GM12878 (cell line): Measurements from ENCODE around the gene COPE. TPM values are rescaled to one million over a fixed set of nuclear protein-coding genes. Genes with fewer than 3 reads are reported as not detected.

ENCODE experiments used
- ATAC-seq: fragments of 200-7000 bp; cut with Tn5 transposase; 3 replicates; pipeline ENCODE4 v1.9.1; 2020; ENCODE audit warnings: mild to moderate bottlenecking, moderate library complexity
- BruUV-seq: library from RNA; stranded (reverse); fragments of 400-500 nt; replicated peaks from 2 replicates; lab custom pipeline; 2021; lab: Mats Ljungman, UMichigan
- CTCF ChIA-PET: fragments of 300-600 bp; sonication (Branson Sonifier 250); formaldehyde crosslinking; extraction: SDS; loops from one replicate; lab custom pipeline; 2021; ENCODE audit warnings: inconsistent platforms; lab: Yijun Ruan, JAX
- POLR2A ChIA-PET: fragments of 350-600 bp; formaldehyde crosslinking; extraction: SDS; loops from one replicate; lab custom pipeline; 2021; ENCODE audit warnings: inconsistent platforms; lab: Charles Lee
- RAD21 ChIA-PET: fragments of 300-600 bp; sonication (Branson Sonifier 250); formaldehyde crosslinking; loops from one replicate; lab custom pipeline; 2023; ENCODE audit warnings: antibody characterized with exemption; ENCODE audit not compliant: unreplicated experiment; lab: Charles Lee
- SMC1A ChIA-PET: fragments of 300-600 bp; sonication (Branson Sonifier 250); formaldehyde crosslinking; loops from one replicate; lab custom pipeline; 2023; ENCODE audit not compliant: unreplicated experiment, uncharacterized antibody; lab: Charles Lee
- DNase-seq: peaks from one replicate; pipeline ENCODE4 v3.0.0-alpha.2; 2011; ENCODE audit warnings: low read depth, low spot score
- FAIRE-seq: peaks from 3 replicates; lab custom pipeline; 2011; peaks lifted over from hg19 to GRCh38; lab: Jason Lieb, UNC
- H2AFZ ChIP-seq: 2 replicates; pipeline ENCODE4 v1.6.0; 2011; ENCODE audit warnings: low read depth, low read length, control low read depth; ENCODE audit not compliant: control insufficient read depth
- H3K27ac ChIP-seq: 2 replicates; pipeline ENCODE4 v1.5.1; 2011; ENCODE audit warnings: control low read depth; ENCODE audit not compliant: control insufficient read depth, insufficient read depth
- H3K27me3 ChIP-seq, 2 experiments: replicated peaks in 1 of 2; 2 replicates each; pipeline versions ENCODE4 v1.6.0 to v1.6.1; 2011; ENCODE audit warnings: low read length in 1 of 2; ENCODE audit not compliant: control insufficient read depth in 2 of 2, insufficient read depth in 2 of 2
- H3K36me3 ChIP-seq, 2 experiments: 2 replicates each; pipeline ENCODE4 v1.5.1; 2011; ENCODE audit warnings: low read length in 1 of 2; ENCODE audit not compliant: control insufficient read depth in 2 of 2, insufficient read depth in 2 of 2
- H3K4me1 ChIP-seq: 2 replicates; pipeline ENCODE4 v1.6.1; 2011; ENCODE audit warnings: mild to moderate bottlenecking, low read length, moderate library complexity, mixed read lengths; ENCODE audit not compliant: control insufficient read depth, insufficient read depth
- H3K4me2 ChIP-seq: 2 replicates; pipeline ENCODE4 v1.6.0; 2011; ENCODE audit warnings: control low read depth; ENCODE audit not compliant: control insufficient read depth, insufficient read depth
- H3K4me3 ChIP-seq: fragments of 200-600 bp; sonication (generic); 2 replicates; pipeline ENCODE4 v1.5.1; 2016
- H3K79me2 ChIP-seq: 2 replicates; pipeline ENCODE4 v1.6.0; 2011; ENCODE audit warnings: low read length; ENCODE audit not compliant: control insufficient read depth, insufficient read depth
- H3K9ac ChIP-seq: 2 replicates; pipeline ENCODE4 v1.8.0; 2011; ENCODE audit warnings: low read length, control low read depth, mixed read lengths; ENCODE audit not compliant: control insufficient read depth, insufficient read depth
- H3K9me3 ChIP-seq: replicated peaks from 3 replicates; pipeline ENCODE4 v1.5.1; 2011; ENCODE audit warnings: mild to moderate bottlenecking, low read length; ENCODE audit not compliant: control insufficient read depth, insufficient read depth
- H4K20me1 ChIP-seq: 2 replicates; pipeline ENCODE4 v1.6.0; 2011; ENCODE audit not compliant: control insufficient read depth, insufficient read depth
- BRCA1 ChIP-seq: IDR thresholded peaks from 2 replicates; pipeline ENCODE4 v1.6.1; 2011; ENCODE audit warnings: low read depth, low read length, improper control_type of control experiment
- CHD1 ChIP-seq: IDR thresholded peaks from 2 replicates; pipeline ENCODE4 v1.6.1; 2012; ENCODE audit warnings: low read depth, low read length, improper control_type of control experiment
- GABPA ChIP-seq: IDR thresholded peaks from 2 replicates; pipeline ENCODE4 v1.6.1; 2014; ENCODE audit warnings: antibody characterized with exemption, low read depth, mild to moderate bottlenecking, inconsistent platforms
- IKZF1 ChIP-seq: fragments of 450-650 bp; conservative IDR thresholded peaks from 2 replicates; pipeline ENCODE4 v1.6.1; 2017; ENCODE audit warnings: antibody characterized with exemption, mild to moderate bottlenecking
- MLLT1 ChIP-seq: fragments of 450-650 bp; IDR thresholded peaks from 2 replicates; pipeline ENCODE4 v1.6.1; 2016; ENCODE audit warnings: mild to moderate bottlenecking
- NFYA ChIP-seq: IDR thresholded peaks from 2 replicates; pipeline ENCODE4 v1.6.1; 2011; ENCODE audit warnings: low read depth, mild to moderate bottlenecking, low read length, improper control_type of control experiment, borderline replicate concordance
- PML ChIP-seq: IDR thresholded peaks from 2 replicates; pipeline ENCODE4 v1.6.1; 2012; ENCODE audit warnings: low read length, inconsistent platforms
- POLR2A ChIP-seq: IDR thresholded peaks from 2 replicates; pipeline ENCODE4 v1.6.1; 2011; ENCODE audit warnings: low read depth, mild to moderate bottlenecking, low read length
- SIN3A ChIP-seq: IDR thresholded peaks from 2 replicates; pipeline ENCODE4 v1.6.1; 2012; ENCODE audit warnings: low read depth, low read length, improper control_type of control experiment
- SIX5 ChIP-seq: IDR thresholded peaks from 2 replicates; pipeline ENCODE4 v1.6.1; 2011; ENCODE audit warnings: mild to moderate bottlenecking, low read depth, low read length, moderate library complexity; ENCODE audit not compliant: severe bottlenecking
- SMARCA5 ChIP-seq: fragments of 450-650 bp; IDR thresholded peaks from 2 replicates; pipeline ENCODE4 v1.6.1; 2017; ENCODE audit warnings: mild to moderate bottlenecking
- SREBF1 ChIP-seq: IDR thresholded peaks from 2 replicates; pipeline ENCODE4 v1.6.1; 2012; ENCODE audit warnings: mild to moderate bottlenecking, low read length
- SREBF2 ChIP-seq: IDR thresholded peaks from 2 replicates; pipeline ENCODE4 v1.6.1; 2012; ENCODE audit warnings: mild to moderate bottlenecking, low read length
- WGBS: methylation state at CpG from one replicate; pipeline ENCODE4 v1.1.6; 2016; ENCODE audit warnings: low lambda C conversion rate; ENCODE audit not compliant: insufficient replicate concordance, insufficient coverage; ENCODE audit errors: missing lambda C conversion rate; 5-methylcytosine and 5-hydroxymethylcytosine counted together
- in situ Hi-C: fragments of 300-500 bp; cut with MboI; formaldehyde crosslinking; loops from 9 replicates; pipeline ENCODE4 v1.14.3; 2018; ENCODE audit warnings: mixed read lengths
- intact Hi-C: fragments of 100-400 bp; cut with micrococcal nuclease; formaldehyde crosslinking; loops from one replicate; pipeline ENCODE4 v1.14.2; 2022; ENCODE audit not compliant: unreplicated experiment
- polyA plus RNA-seq, 11 experiments: library from polyadenylated mRNA; depleted of rRNA in 4 of 11; unstranded in 6 of 11; stranded (reverse) in 5 of 11; fragments of >200 nt; fragmentation: Nextera tagmentation in 4 of 11; fragmentation: Illumina TruSeq in 1 of 11; extraction: Ambion mirVana in 4 of 11; extraction: Trizol in 1 of 11; gene quantifications; 1 replicate in 1 of 11; 2 replicates in 10 of 11; pipeline versions ENCODE4 v1.2.1 to v1.2.3, GENCODE V29; 2011 to 2016; ENCODE audit warnings: inconsistent platforms in 2 of 11, missing spikeins in 2 of 11, low read depth in 1 of 11
- total RNA-seq, 4 experiments: library from RNA; depleted of rRNA in 3 of 4; stranded (reverse); fragments of >200 nt in 3 of 4; fragmentation: Illumina TruSeq in 1 of 4; extraction: Trizol in 1 of 4; gene quantifications; 2 replicates each; pipeline versions ENCODE4 v1.2.1 to v1.2.3, GENCODE V29; 2013 to 2021

COPE gene
- total and polyA plus RNA-seq, 10 of the 15 experiments (the other 5 are each of a cell fraction or from before 2014, with no cell fraction given) = 3.5 to 464 (median 222) TPM

GRCh38 chr19:18859676-18860301 lies 59.4 kb downstream of the COPE start:
- in situ Hi-C loops = loop anchor here (25.0 kb wide), 1 partner anchor 397 kb away; no protein-coding TSS in a partner anchor
- TF ChIP-seq IKZF1 (no peak), MLLT1 (no peak), POLR2A (no peak), CHD1 (no peak), PML (no peak), SIX5 (no peak), NFYA (no peak), GABPA (no peak), SREBF1 (no peak), BRCA1 (no peak), SIN3A (no peak), SMARCA5 (no peak), SREBF2 (no peak)
- TF ChIP-seq, all 136 proteins: peak for 0
- H3K27ac ChIP-seq = no peak overlapping the region
- no peaks in the 10 kb centered on the region for H3K27me3 ChIP-seq
- H4K20me1 ChIP-seq = peaks cover 6% of the 10 kb centered on the region; the same call in 1 of the 2 replicates
- peaks cover 24 to 83% of the 10 kb centered on the region in 2 experiments for H3K36me3 ChIP-seq
- no peak for FAIRE-seq
- no peak for ATAC-seq
- no peaks in the 10 kb centered on the region for H3K9me3 ChIP-seq
- H3K4me1 ChIP-seq = peaks cover 17% of the 10 kb centered on the region
- no peaks in the 10 kb centered on the region for H3K79me2 ChIP-seq
- DNase-seq = no peak
- no peak overlapping the region for H3K9ac ChIP-seq
- intact Hi-C loops = no loop called here
- no TSS peak for BruUV-seq
- H2AFZ ChIP-seq = no peak overlapping the region
- CTCF ChIA-PET = interaction anchor here (2.7 kb wide), 1 partner anchor 13 kb away, joined by 7 read pairs; no protein-coding TSS in a partner anchor
- SMC1A ChIA-PET = interaction anchor here (0.5 kb wide), 1 partner anchor 244 kb away, joined by 3 read pairs; no protein-coding TSS in a partner anchor
- POLR2A ChIA-PET = interaction anchor here (0.6 kb wide), 2 partner anchors 31 to 119 kb away, joined by 3 to 8 read pairs; no protein-coding TSS in a partner anchor
- WGBS = 96% methylated on average over 5 of the region's 12 CpGs
- no peak overlapping the region for H3K4me2 ChIP-seq
- RAD21 ChIA-PET = no interaction called here
- no peak overlapping the region for H3K4me3 ChIP-seq
